GM18505 (cell line): ENCODE results near the gene HDAC9.
"Not testable (repeated sequence)": the region's sequence is repeated elsewhere in the genome, so short reads cannot be mapped to it uniquely, and the experiment has no call there.

Experiments used
- ATAC-seq: cut with Tn5 transposase; IDR thresholded peaks from one replicate; pipeline ENCODE4 v1.9.1; 2021; ENCODE audit not compliant: unreplicated experiment
- POLR2A ChIP-seq: IDR thresholded peaks from 4 replicates; pipeline ENCODE4 v1.6.1; 2011; ENCODE audit warnings: borderline replicate concordance; ENCODE audit not compliant: insufficient read depth, insufficient read length; ENCODE audit errors: extremely low read depth

The HDAC9 gene

DNA sequence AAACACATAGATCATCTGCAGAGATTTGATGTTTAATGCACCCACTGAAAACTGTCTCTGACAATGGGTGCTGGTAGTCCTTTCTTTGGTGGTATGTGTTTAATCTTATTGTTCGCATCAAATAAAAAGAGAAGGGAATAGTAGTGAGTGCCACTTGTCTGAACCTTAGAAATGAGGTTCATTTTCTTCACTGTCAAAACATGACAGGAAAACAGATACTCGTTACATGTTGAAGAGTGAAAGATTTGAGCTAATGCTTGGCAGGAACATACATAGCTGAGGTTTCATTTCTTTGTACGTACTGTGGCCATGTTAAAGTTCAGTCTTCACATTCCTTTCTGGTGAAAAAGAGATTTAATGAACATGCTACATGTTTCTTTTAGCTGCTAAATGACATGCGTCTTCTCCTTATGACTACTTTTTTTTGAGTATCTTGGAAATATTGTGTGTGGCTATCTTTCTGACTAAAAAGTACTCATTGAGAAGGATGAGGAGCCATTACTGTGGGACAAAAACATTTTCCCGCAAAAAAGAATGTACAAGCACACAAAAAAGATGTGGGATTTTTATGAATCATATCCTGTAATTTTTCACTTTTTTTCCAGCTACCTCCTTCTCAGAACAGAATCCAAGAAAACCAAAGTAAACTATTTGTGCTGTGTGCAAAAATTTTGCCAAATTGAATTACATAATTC lies 513.8 kb downstream of the HDAC9 start:
- no peak for TF ChIP-seq POLR2A
- ATAC-seq = no peak

DNA sequence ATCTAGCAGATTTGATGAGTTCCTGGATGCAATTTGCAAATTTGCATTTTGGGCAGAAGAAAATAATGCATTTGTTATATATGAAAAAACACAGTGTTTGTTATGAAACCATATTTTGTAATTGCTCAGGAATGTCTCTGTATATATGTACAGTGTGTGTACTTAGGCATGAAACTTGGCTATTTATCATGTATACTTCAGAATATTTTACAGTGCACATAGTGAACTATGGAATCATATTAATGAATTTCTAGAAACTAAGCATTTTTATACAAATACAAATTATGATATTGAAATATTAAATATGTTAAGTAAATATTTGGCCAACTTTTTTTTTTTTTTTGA lies 514.4 kb downstream of the HDAC9 start:
- ATAC-seq = no peak
- no peak for TF ChIP-seq POLR2A

- ATAC-seq = no peak
- no peak for TF ChIP-seq POLR2A
Observed at GRCh38 chr7:19011212-19011611, 515.7 kb downstream of the HDAC9 start.

DNA sequence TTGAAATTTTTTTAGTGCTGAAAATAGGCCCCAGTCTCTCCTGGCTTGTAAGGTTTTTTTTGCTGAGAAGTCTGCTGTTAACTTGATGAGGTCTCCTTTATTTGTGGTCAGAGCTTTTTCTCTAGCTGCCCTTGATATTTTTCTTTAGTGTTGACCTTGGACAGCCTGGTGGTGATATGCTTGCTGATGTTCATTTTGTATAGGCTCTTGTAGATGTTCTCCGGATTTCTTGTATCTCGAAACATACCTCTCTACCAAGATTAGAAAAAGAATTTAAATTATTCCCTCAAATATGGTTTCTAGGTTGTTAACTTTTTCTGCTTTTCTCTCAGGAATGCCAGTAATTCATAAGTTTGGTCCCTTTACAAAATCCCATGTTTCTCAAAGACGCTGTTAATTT lies 519.5 kb downstream of the HDAC9 start:
- no peak for ATAC-seq
- TF ChIP-seq POLR2A = no peak

- ATAC-seq = no peak
- no peak for TF ChIP-seq POLR2A
Observed at GRCh38 chr7:19016140-19016539, 520.6 kb downstream of the HDAC9 start.

DNA sequence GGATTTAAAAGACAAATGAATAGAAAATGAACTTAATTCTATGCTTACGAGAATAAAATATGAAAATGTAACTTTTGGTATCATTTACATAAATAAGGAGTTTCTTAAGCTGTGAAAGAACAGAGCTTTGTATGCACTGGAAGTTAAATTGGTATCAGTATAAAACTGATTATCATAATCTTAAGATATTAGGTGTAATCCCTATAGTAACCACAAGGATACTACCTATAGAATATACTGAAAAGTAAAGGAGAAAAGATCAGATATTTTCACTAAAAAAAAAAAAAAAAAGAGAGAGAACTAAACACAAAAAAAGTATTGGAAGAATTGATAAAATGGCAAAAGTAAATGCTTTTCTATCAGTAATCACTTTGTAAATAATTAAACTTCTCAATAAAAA lies 521.8 kb downstream of the HDAC9 start:
- TF ChIP-seq POLR2A = no peak
- ATAC-seq = no peak

GRCh38 chr7:19020062-19020461 lies 524.5 kb downstream of the HDAC9 start:
- no peak for ATAC-seq
- no peak for TF ChIP-seq POLR2A

DNA sequence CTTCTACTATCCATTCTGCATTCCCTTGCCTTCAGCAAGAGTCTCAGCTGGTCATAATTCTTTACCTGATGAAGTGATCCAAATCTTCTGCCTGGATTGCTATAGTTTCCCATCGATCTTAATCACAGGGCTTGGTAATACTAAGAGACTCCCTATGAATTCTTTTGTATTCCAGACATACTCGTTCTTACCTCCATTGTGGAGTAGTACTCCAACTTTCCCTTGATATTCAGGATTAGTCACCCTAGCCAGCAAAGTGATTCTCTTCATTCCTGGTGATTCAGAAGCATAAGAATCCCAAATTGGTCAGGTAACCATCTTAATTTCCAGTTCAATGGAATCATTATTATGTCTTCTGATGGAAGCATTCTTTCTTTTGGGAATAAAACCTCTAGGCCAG lies 525.2 kb downstream of the HDAC9 start:
- no peak for ATAC-seq

GRCh38 chr7:19023477-19023876 lies 527.9 kb downstream of the HDAC9 start:
- no peak for ATAC-seq
- TF ChIP-seq POLR2A = no peak

More for the DNA sequence above, 525.2 kb downstream of the HDAC9 start:
- no peak for TF ChIP-seq POLR2A

- ATAC-seq = no peak
Observed at GRCh38 chr7:19024261-19024660, 528.7 kb downstream of the HDAC9 start.

DNA sequence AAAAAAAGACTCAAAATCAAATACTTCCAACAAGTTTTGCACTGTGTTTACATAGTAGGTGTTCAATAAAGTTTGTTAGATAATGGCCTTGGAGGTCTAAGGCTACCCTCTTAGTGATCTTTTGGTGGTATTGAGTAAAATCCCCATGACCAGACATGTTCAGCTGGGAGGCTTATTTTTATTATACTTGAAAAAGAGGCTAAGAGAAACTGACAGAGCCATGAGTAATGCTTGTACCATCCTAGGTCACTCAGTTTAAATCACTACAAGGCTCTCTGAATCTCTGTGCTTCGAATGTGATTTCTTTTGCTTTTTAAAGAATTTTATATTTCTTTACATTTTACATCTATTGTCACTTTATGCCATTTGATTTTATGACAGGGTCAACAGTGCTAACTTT lies 531.3 kb downstream of the HDAC9 start:
- no peak for ATAC-seq
- no peak for TF ChIP-seq POLR2A

More at GRCh38 chr7:19024261-19024660, 528.7 kb downstream of the HDAC9 start:
- TF ChIP-seq POLR2A = no peak

DNA sequence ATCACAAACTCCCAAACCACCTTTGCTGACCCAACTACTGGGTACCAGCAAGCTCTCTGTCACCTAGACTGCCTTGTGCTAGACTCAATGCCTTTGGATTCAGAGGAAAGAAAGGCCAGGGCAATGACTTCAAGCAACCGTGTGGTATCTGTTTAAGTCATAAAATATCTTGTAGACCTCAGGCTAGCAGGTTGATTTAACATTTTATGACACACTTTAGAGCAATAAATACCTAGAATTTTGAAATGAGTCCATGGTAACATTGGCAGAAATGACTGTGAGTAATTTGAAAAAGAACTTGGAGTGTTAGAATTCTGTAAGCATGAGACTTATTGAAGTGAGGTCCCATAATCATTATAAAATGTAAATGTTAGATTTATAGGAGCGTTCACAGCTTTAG lies 534.7 kb downstream of the HDAC9 start:
- no peak for TF ChIP-seq POLR2A
- no peak for ATAC-seq

DNA sequence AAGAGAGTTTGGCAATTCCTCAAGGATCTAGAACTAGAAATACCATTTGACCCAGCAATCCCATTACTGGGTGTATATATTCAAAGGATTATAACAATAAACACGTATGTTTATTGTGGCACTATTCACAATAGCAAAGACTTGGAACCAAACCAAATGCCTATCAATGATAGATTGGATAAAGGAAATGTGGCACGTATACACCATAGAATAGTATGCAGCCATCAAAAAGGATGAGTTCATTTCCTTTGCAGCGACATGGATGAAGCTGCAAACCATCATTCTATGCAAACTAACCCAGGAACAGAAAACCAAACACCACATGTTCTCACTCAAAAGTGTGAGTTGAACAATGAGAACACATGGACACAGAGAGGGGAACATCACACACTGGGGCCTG lies 537.4 kb downstream of the HDAC9 start:
- not testable (repeated sequence) for ATAC-seq

DNA sequence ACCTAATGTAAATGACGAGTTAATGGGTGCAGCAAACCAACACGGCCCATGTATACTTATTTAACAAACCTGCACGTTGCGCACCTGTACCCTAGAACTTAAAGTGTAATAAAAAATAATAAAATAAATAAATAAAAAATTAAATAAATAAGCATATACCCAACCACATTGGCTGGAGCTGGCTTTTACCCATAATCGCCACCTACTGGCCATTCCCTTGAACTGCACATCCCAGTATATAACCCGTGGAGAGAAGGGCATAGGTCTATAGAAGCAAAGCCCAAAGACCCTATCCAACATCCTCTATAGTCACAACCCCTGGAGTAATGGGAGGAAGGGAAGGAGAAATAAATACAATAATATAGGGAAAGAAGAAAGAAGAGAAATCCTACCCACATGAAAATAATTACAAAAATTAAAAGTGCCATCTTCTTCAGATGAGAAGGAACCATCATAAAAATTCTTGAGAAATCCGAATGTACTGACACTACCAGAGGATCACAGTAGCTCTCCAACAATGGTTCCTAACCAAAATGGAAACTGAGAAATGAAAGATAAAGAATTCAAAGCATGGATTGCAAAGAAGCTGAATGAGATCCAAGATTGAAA lies 556.3 kb downstream of the HDAC9 start:
- TF ChIP-seq POLR2A = no peak
- ATAC-seq = no peak
